T-helper 1 cell (primary cell): ENCODE results near the gene PIGU.

Experiments
- DNase-seq, 5 donors: peaks; one replicate each; pipeline ENCODE4 v3.0.0-alpha.2; 2012 to 2020

The PIGU gene

GRCh38 chr20:34578025-34578424, 98.9 kb downstream of the PIGU start:
- DNase-seq = no peak

- no peak for DNase-seq
These were observed 99.8 kb downstream of the PIGU start for GRCh38 chr20:34577061-34577460.

GRCh38 chr20:34575756-34576155, 101.1 kb downstream of the PIGU start:
- no peak for DNase-seq

- DNase-seq = no peak
These were observed 101.6 kb downstream of the PIGU start for GRCh38 chr20:34575271-34575670.

- DNase-seq = no peak
These were observed 102.0 kb downstream of the PIGU start for GRCh38 chr20:34574861-34575260.

GRCh38 chr20:34574426-34574825, 102.5 kb downstream of the PIGU start:
- DNase-seq = no peak

- DNase-seq = no peak
These were observed 103.2 kb downstream of the PIGU start for GRCh38 chr20:34573541-34574300.

- no peak for DNase-seq
These were observed 105.1 kb downstream of the PIGU start for GRCh38 chr20:34571753-34572152.

- DNase-seq = no peak
These were observed 106.0 kb downstream of the PIGU start for GRCh38 chr20:34570859-34571306.

- DNase-seq = no peak
These were observed 107.3 kb downstream of the PIGU start for GRCh38 chr20:34569598-34569997.

GRCh38 chr20:34567892-34568865, 108.7 kb downstream of the PIGU start:
- no peak for DNase-seq

GRCh38 chr20:34566978-34567891, 109.7 kb downstream of the PIGU start:
- DNase-seq = no peak

GRCh38 chr20:34564833-34565232, 112.1 kb downstream of the PIGU start:
- no peak for DNase-seq

GRCh38 chr20:34562641-34563040, 114.3 kb downstream of the PIGU start:
- DNase-seq = no peak

- DNase-seq = no peak
These were observed 115.2 kb downstream of the PIGU start for GRCh38 chr20:34561661-34562060.

- DNase-seq = no peak
These were observed 116.3 kb downstream of the PIGU start for GRCh38 chr20:34560614-34561013.

GRCh38 chr20:34560141-34560523, 116.8 kb downstream of the PIGU start:
- no peak for DNase-seq

GRCh38 chr20:34559311-34560140, 117.4 kb downstream of the PIGU start:
- no peak for DNase-seq

GRCh38 chr20:34558320-34559218, 118.3 kb downstream of the PIGU start, which contains the start of gene MAP1LC3A:
MAP1LC3A (plus strand) TSS chr20:34558718; CDS start chr20:34558869, 151 bp downstream.
- DNase-seq = peak; percentile 95 to 98 (median 96)

GRCh38 chr20:34557936-34558319, 119.0 kb downstream of the PIGU start:
- DNase-seq = no peak
